Measurements from ENCODE around the gene CUL3. TPM values are rescaled to one million over a fixed set of nuclear protein-coding genes. Genes with fewer than 3 reads are reported as not detected.
"Not testable (repeated sequence)": the region's sequence is repeated elsewhere in the genome, so short reads cannot be mapped to it uniquely, and the experiment has no call there.

CUL3 gene
- polyA plus RNA-seq, 3 donors = 27.2 to 62.5 (median 40.2) TPM

DNA sequence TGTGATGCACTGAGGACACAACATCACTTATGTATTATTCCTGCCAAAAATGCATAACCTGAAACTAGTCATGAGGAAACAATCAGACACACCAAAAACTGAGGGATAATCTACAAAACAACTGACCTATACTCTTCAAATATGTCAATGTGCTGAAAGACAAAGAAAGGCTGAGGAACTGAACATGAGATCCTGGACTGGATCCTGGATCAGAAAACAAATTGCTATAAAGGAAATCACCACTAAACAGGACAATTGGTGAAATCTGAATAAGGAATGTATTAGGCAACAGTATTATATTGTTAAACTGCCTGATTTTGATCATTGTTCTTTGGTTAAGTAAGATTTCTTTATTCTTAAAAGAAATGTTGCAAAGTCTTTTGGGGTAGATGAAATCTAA, 28.8 kb downstream of the CUL3 start:
- H3K27ac ChIP-seq (ENCODE audit: low read depth, low read length) = no peak overlapping the region

DNA sequence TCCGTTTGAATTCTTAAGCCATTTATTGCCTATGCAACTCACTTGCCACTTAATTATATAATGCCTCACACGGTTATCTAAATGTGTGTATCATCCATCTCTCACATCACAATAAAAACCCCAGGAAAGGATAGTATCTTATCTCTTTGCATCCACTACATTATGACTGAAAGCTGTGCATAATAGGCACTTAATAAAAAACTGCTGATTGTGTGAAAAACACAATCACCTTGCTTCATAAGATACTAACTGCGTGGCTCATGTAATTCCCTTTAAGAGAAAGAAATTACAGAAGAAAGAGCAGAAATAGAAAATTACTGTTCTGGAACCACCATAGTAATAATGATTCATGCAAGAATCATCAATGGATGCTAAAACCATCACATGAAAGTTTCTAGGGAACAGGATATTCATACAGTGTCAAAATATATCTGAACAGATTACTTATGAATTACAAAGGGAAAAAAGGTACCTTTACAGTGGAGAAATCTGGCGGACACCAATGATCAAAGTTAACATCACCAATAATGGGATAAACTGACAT, 29.3 kb downstream of the CUL3 start:
- WGBS, 3 donors = 92 to 94% (median 92%) methylated on average over 4 of the region's 4 CpGs
- H3K27ac ChIP-seq (ENCODE audit: low read depth, low read length) = no peak overlapping the region

DNA sequence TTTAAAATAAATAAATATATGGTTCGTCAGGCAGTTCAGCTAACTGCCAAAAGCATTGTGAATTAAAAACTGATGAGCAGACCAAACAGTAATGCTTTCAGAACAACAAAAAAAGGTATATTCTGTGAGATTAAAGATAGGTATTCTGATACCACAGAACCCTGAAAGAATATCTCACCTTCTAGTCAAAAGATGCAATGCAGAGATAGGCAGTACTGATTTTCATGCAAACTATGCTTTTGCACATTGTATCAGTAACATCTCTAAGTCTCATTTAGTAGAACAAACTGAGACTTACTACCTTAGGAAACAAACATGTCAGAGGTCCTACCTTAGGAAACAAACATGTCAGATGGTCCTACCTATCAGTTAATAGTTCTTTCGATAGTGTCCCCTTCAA, 32.4 kb downstream of the CUL3 start:
- WGBS, 3 donors = 94 to 100% (median 97%) methylated on average over 2 of the region's 2 CpGs
- H3K27ac ChIP-seq (ENCODE audit: low read depth, low read length) = no peak overlapping the region

DNA sequence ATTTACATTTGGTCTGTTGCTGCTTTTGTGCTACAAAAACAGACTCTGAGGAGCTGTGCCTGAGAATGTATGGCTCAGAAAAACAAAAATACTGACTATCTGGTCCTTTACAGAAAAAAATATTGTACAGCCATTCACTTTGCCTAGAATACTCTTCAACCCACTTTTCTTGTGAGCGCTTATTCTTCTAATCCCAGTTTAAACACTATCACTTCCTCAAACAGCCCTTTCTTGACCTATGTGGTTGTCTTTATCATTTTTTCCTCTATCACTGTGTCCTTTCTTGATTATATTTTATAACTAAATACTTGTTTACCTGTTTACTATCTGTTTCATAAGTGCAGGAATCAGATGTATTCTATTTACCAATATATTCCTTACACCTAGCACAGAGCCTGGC, 33.5 kb downstream of the CUL3 start:
- no peak overlapping the region for H3K27ac ChIP-seq (ENCODE audit: low read depth, low read length)
- 89 to 97% (median 94%) methylated on average over 1 of the region's 1 CpG for WGBS, 3 donors

DNA sequence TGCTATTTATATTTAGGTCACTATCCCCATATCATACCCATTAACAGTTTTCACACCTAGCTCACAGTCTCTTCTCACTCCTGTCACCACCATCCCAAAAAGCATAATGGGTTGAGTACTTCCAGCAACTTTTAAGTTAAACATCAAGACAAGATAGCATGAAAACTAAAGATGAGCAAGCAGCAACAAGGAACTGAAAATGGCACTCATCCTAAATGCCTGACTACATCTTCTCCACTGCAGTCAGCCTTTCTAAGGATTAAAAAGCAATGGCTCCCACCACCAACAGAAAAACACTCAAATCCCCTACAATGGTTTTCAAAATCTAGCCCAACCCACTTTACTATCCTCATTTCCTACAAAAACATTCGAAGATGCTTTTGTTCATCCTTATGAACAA, 38.2 kb downstream of the CUL3 start:
- 44 to 100% (median 95%) methylated on average over 1 of the region's 1 CpG for WGBS, 3 donors
- no peak overlapping the region for H3K27ac ChIP-seq (ENCODE audit: low read depth, low read length)

DNA sequence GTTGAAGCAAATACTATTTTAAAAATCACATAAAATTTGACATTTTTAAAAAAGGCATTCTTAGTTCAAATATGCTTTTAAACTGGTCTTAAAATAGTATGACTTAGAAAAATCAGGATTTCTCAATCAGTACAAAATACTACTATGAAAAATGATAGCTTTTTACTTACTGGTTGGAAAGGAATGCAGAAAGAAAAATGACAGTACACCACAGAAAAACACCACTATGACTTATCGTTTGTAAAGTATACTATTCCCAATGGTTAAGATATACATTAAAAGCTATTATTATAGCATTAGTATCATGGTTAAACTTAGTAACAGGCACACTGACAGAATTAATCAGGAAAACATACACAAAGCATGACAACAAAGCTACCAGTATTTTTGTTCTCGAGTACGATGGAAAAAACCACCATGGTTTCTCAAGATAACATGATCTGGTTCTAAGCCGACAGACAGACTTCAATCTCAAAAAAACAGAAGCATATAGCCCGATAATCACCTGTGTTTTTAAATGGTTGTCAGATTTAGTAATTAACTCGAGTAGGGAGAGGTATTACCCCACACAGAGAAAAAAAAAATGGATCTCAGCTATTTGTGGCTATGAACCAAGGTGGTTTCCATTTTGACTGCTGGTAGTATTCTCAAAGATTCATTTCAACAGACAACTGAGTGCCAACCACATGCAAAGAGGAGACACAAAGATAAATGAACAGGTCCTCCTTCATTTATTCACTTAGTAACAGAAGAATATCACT, 39.1 kb downstream of the CUL3 start:
- no peak overlapping the region for H3K27ac ChIP-seq (ENCODE audit: low read depth, low read length)
- WGBS, 3 donors = 62 to 81% (median 75%) methylated on average over 6 of the region's 6 CpGs

DNA sequence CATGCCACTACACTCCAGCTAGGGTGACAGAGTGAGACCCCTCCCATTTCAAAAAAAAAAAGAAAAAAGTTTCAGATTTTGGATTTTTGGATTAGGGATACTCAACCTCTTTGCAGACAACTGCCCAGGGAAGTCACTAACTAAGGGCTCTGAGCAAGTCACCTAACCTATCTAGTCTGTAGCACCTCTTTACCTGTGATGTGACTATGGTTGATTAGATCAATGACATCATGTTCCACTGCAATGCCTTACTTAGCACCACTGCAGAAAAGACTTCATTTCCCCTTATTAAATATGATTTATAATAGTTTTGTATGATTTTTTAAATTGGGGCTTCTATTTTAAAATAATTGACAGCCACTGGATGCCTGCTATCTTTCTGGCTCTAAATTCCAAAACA, 41.2 kb downstream of the CUL3 start:
- no peak overlapping the region for H3K27ac ChIP-seq (ENCODE audit: low read depth, low read length)

DNA sequence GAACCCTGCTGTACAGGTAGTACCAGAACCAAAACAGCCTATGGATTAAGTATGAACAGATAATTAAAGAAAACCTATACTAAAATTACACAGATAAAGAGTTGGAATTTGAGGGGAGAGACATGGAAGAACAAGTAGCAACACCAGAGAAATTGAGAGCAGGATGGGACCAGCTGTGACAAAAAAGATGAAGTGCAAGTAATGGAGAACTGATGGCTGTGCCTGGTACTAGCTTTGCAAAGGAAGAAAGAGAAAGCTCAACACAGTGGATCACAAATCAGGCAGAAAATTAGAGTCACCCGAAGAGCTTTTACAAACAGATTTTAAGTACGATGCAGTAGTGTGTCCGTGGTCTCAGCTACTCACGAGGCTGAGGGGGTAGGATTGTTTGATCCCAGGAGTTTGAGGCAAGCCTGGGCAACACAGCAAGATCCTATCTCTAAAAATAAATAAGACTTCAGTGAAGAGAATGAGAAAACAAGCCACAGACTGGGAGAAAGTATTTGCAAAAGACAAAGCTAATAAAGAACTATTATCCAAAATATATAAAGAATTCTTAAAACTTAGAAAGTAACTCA, 46.5 kb downstream of the CUL3 start:
- no peak overlapping the region for H3K27ac ChIP-seq (ENCODE audit: low read depth, low read length)
- whole genome bisulfite sequencing, 3 donors = 83 to 96% (median 94%) methylated on average over 4 of the region's 4 CpGs

DNA sequence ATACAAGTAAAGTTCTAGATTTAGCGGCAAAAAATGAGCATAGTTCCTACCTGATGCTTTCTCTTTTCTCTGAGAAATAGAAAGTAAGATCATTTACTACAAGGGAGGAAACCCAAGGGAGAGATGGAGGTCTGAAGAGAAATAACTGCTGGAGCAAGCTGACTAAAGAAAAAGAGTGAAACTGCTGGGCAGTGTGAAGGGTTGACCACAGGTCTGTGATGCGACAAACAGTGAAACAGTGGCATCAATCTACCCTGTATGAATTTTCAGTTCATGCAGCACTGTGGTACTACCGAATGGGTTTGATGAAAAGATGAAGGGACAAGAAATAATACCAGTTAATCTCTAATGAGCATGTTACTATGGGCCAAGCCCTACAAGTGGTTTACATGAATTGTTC, 52.2 kb downstream of the CUL3 start:
- WGBS, 3 donors = 96 to 99% (median 98%) methylated on average over 3 of the region's 3 CpGs
- no peak overlapping the region for H3K27ac ChIP-seq (ENCODE audit: low read depth, low read length)

DNA sequence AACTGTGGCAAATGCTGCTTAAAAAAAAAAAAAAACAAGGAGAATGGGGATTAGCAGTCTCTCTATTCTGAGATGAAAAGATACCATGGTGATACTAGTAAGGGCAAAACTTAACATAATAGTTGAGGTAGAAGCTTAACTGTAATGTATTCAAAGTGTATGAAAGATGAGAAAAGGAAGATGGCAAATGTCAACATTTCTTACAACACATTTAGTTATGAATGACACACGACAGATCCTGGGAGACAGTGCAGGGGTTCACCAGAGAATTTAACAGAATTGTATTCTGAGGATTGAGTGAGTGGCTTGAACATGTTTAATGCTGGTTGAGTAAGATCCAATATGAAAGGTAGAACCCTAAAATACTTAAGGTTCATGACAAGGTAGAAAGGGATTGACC, 52.7 kb downstream of the CUL3 start:
- 75 to 95% (median 78%) methylated on average over 1 of the region's 1 CpG for WGBS, 3 donors
- no peak overlapping the region for H3K27ac ChIP-seq (ENCODE audit: low read depth, low read length)

DNA sequence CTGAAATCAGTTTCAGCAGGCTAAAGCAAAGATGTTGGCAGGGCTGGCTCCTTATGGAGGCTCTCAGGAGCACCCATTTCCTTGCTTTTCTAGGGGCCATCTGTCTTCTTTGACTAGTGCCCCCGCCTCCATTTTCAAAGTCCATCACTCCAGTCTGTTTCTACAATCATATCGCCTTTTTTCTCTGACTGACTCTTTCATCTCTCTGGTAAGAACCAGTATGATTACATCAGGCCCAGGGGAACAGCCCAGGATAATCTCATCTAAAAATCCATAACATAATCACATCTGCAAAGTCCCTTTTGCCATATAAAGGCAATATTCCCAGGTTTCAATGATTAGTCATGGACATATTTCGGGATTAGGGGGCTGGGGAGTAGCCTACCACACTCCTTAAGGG, 57.0 kb downstream of the CUL3 start:
- WGBS, 3 donors = 61 to 89% (median 61%) methylated on average over 3 of the region's 3 CpGs
- H3K27ac ChIP-seq (ENCODE audit: low read depth, low read length) = no peak overlapping the region

DNA sequence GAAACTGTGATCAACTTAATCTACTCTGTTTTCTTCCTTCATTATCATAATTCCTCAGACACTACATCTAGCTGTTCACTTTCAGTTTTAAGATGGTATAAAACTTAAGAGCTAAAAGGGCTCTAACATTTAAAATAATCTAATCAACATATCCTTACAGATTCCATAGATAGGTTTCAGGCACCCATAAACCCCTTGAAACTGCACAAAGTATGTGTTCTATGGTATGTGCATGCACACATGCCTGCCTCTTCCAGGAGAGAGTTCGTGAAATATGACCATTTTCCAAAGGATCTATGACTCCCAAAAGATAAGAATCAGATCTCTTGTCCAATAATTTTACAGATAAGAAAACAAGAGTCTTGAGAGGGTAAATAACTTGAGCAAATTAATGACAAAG, 59.4 kb downstream of the CUL3 start:
- WGBS, 3 donors = 61 to 71% (median 68%) methylated on average over 1 of the region's 1 CpG
- H3K27ac ChIP-seq (ENCODE audit: low read depth, low read length) = no peak overlapping the region

DNA sequence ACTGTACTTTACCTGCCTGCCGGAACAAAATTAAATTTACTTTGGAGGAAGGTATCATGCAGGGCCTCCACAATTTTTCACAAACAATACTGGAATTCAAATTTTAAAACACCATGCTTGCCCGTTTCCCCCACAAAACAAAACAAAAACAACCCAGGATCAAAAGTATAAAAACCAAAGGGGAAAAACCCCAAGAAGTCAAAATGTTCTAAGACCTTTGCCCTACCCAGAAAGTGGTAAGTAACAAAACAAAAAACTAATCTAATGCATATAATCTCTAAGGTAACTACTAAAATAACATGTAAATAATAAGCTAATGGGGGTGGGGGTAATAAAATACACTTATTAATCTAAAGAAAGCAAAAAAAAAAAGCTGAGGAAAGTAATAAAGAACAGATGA, 60.5 kb downstream of the CUL3 start:
- WGBS, 3 donors = 88 to 94% (median 90%) methylated on average over 2 of the region's 2 CpGs
- no peak overlapping the region for H3K27ac ChIP-seq (ENCODE audit: low read depth, low read length)

DNA sequence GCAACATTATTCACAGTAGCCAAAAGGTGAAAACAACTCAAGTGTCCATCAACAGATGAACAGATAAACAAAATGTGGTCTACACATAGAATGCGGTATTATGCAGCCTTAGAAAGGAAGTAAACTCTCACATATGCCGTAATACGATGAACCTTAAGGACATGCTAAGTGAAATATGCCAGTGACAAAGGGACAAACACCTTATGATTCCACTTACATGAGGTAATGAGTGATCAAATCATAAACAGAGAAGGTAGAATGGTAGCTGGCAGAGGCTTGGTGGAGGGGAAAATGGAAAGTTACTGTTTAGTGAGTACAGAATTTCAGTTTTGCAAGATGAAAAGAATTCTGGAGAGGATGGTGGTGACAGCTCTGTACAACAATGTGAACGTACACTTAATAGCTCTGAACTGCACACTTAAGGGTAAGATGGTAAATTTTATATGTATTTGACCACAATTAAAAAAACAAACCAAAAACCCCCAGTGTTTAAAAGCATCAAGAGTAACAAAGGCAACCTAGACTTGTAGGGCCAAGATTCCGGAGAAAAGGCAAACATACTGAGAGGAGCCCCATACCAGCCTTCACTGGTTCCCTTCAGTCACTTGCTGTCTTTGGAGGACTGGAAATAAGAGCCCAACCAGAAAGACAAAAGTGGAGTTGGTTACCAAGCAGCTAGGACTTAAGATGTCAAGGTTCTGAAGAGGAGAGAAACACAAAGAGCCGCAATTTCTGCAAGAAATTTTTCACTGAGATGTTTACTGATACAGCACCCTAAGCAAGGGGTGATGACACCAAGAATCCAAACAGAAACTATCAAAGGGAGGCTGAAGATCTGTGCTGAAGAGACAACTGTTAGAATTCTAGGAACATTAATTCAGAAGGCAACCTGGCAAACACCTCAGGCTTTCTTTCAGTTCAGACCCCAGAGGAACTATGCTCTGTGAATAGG, 61.3 kb downstream of the CUL3 start:
- no peak overlapping the region for H3K27ac ChIP-seq (ENCODE audit: low read depth, low read length)
- WGBS, 3 donors = 73 to 92% (median 82%) methylated on average over 6 of the region's 6 CpGs

DNA sequence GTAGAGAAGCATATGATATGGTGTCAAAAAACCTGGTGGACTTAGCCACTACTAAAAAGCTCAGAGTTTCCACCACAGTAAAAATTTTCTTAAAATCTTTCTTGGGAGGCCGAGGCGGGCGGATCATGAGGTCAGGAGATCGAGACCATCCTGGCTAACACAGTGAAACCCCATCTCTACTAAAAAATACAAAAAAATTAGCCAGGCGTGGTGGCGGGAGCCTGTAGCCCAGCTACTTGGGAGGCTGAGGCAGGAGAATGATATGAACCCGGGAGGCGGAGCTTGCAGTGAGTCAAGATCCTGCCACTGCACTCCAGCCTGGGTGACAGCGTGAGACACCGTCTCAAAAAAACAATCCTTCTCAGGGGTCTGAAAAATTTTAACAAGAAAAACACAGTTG, 62.7 kb downstream of the CUL3 start:
- 98 to 99% (median 99%) methylated on average over 10 of the region's 10 CpGs for WGBS, 3 donors
- not testable (repeated sequence) for H3K27ac ChIP-seq (ENCODE audit: low read depth, low read length)

DNA sequence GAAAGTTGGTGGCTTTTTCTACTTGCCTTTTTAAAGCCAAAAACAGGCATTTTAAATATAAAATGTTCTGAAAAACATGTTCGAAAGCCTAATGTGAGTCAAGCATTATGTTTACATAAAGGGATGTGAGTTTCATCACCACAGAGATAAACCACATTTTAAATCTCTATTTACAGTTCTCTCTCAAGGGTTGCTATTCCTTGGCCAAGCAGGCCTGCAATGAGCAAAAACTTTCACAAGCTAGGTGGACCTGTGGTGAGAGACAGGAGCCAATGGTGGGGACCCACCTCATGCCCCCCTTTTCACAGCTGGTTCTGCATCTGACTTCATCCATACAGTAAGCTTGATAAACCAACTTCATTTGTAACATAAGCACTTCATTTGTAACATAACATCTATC, 65.1 kb downstream of the CUL3 start:
- 41 to 76% (median 45%) methylated on average over 1 of the region's 1 CpG for WGBS, 3 donors
- H3K27ac ChIP-seq (ENCODE audit: low read depth, low read length) = no peak overlapping the region

DNA sequence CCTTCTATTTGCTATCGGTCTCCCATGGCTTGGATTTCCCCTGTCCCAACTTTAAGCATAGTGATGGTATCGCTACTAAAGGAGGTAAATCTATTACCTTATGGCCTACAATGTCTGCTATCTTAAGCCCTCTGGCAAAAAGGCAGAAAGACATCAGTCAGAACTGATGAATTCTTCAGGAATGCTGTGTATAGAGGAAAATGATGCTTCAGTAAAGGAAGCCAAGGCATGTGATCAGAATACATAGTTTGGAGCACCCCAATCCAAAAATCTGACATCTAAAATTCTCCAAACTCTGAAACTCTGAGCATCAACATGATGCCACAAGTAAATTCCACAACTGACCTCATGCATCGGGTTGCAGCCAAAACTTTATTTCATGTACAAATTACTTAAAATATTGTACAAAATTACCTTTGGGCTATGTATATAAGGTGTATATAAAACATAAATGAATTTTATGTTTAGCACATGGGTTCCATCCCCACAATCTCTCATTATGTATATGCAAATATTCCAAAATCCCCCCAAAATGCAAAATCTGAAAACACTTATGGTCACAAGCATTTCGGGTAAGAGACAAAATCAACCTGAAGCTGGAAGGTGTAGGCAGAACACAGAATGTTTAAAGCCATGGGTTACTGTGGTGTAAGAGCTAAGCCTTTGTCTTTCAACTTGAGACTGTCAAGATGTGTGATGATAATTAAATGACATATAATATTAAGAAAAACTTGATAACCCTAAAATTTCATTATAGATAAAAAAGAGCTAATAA, 66.2 kb downstream of the CUL3 start:
- WGBS, 3 donors = 90 to 95% (median 91%) methylated on average over 4 of the region's 4 CpGs
- no peak overlapping the region for H3K27ac ChIP-seq (ENCODE audit: low read depth, low read length)

DNA sequence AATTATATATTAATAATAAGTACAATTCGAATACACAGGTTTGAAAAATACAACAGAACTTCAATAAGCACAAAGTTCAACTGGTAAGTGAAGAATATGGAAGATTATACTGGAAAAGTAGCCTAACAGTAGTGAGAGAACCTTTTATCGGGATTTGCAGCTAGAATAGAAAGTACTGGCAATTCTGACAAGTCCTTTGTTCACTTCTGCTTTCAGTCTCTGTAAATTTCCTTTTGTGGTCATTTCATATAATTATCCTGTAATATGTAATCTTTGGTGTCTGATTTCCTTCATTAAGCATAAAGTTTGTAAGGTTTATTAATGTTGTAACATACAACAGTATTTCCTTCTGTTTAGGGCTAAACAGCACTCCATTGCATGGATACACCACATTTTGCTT, 67.2 kb downstream of the CUL3 start:
- WGBS, 3 donors = 67 to 93% (median 78%) methylated on average over 2 of the region's 2 CpGs

More for the DNA sequence above, 67.2 kb downstream of the CUL3 start:
- H3K27ac ChIP-seq (ENCODE audit: low read depth, low read length) = no peak overlapping the region
